Panc1 (cell line): ENCODE measurements around the gene PDE9A. TPM values are rescaled to one million over a fixed set of nuclear protein-coding genes. Genes with fewer than 3 reads are reported as not detected.

Source experiments
- ATAC-seq: fragments of 200-7000 bp; cut with Tn5 transposase; 2 replicates; pipeline ENCODE4 v1.9.1; 2020; ENCODE audit warnings: mild to moderate bottlenecking, moderate library complexity
- BruUV-seq: library from RNA; stranded (reverse); fragments of 400-500 nt; replicated peaks from 2 replicates; lab custom pipeline; 2021; lab: Mats Ljungman, UMichigan
- CTCF ChIA-PET: fragments of 300-600 bp; sonication (Branson Sonifier 250); formaldehyde crosslinking; loops from one replicate; lab custom pipeline; 2022; ENCODE audit warnings: antibody characterized with exemption; lab: Charles Lee
- POLR2A ChIA-PET: fragments of 300-600 bp; sonication (Branson Sonifier 250); formaldehyde crosslinking; loops from one replicate; lab custom pipeline; 2022; ENCODE audit warnings: antibody characterized with exemption; lab: Charles Lee
- DNase-seq: peaks from one replicate; pipeline ENCODE4 v3.0.0-alpha.2; 2010; ENCODE audit warnings: low read depth, low spot score
- H3K27ac ChIP-seq: 2 replicates; pipeline ENCODE4 v1.5.1; 2011; ENCODE audit warnings: mild to moderate bottlenecking, low read length, inconsistent platforms
- H3K27me3 ChIP-seq: fragments of 200-500 bp; sonication (Bioruptor generic); 2 replicates; pipeline ENCODE4 v1.6.0; 2014; ENCODE audit warnings: low read length, inconsistent platforms; ENCODE audit not compliant: control insufficient read depth, insufficient read depth
- H3K36me3 ChIP-seq: fragments of 200-500 bp; sonication (Bioruptor generic); 2 replicates; pipeline ENCODE4 v1.5.1; 2014; ENCODE audit warnings: inconsistent platforms, mild to moderate bottlenecking, low read length, moderate library complexity; ENCODE audit not compliant: control insufficient read depth, insufficient read depth
- H3K4me1 ChIP-seq: 2 replicates; pipeline ENCODE4 v1.5.1; 2011; ENCODE audit warnings: inconsistent platforms, mild to moderate bottlenecking, low read length, moderate library complexity; ENCODE audit not compliant: control insufficient read depth, insufficient read depth
- H3K4me3 ChIP-seq, 2 experiments: 2 replicates each; pipeline ENCODE4 v1.5.1; 2011 to 2012; ENCODE audit warnings: low read depth in 2 of 2, low read length in 2 of 2, mild to moderate bottlenecking in 2 of 2, inconsistent platforms in 1 of 2, moderate library complexity in 1 of 2
- H3K9me3 ChIP-seq: fragments of 200-500 bp; sonication (Bioruptor generic); 2 replicates; pipeline ENCODE4 v1.5.1; 2014; ENCODE audit warnings: low read depth, mild to moderate bottlenecking, inconsistent platforms, low read length, moderate library complexity; ENCODE audit not compliant: control insufficient read depth, insufficient read depth
- CTCF ChIP-seq: fragments of 450-650 bp; IDR thresholded peaks from 2 replicates; pipeline ENCODE4 v1.5.1; 2017; ENCODE audit warnings: mild to moderate bottlenecking
- POLR2AphosphoS5 ChIP-seq: IDR thresholded peaks from 2 replicates; pipeline ENCODE4 v1.6.1; 2012; ENCODE audit warnings: mild to moderate bottlenecking, low read depth, low read length, moderate library complexity
- REST ChIP-seq, 2 experiments: IDR thresholded peaks; 2 replicates each; pipeline ENCODE4 v1.6.1; 2011 to 2012; ENCODE audit warnings: low read depth in 2 of 2, control low read depth in 1 of 2, low read length in 1 of 2, mild to moderate bottlenecking in 1 of 2, moderate library complexity in 1 of 2; ENCODE audit not compliant: insufficient read depth in 1 of 2
- SIN3A ChIP-seq: IDR thresholded peaks from 2 replicates; pipeline ENCODE4 v1.6.1; 2012; ENCODE audit warnings: low read depth, mild to moderate bottlenecking, low read length, moderate library complexity, borderline replicate concordance; ENCODE audit not compliant: insufficient read depth
- TCF7L2 ChIP-seq: IDR thresholded peaks from 2 replicates; pipeline ENCODE4 v1.6.1; 2011; ENCODE audit warnings: mild to moderate bottlenecking, low read depth, low read length, inconsistent platforms
- in situ Hi-C: cut with HindIII; loops from 2 replicates; pipeline ENCODE4 v1.10.0; 2016; ENCODE audit warnings: low sequenced_read_pairs, low pct_unique_long_range_greater_than_20kb
- intact Hi-C: fragments of 100-400 bp; cut with micrococcal nuclease; formaldehyde crosslinking; loops from one replicate; pipeline ENCODE4 v1.10.0; 2022; ENCODE audit not compliant: unreplicated experiment
- total RNA-seq: library from RNA; stranded (reverse); gene quantifications from one replicate; pipeline ENCODE4 v1.2.1, GENCODE V29; 2021; ENCODE audit not compliant: unreplicated experiment

Gene PDE9A
- total RNA-seq, 1 experiment from 2014 or later, result 0.72 TPM

GRCh38 chr21:42637267-42638041 lies 16.0 kb upstream of the PDE9A start:
- in situ Hi-C loops, result no loop called here
- intact Hi-C loops, result no loop called here
- CTCF ChIA-PET, result no interaction called here
- POLR2A ChIA-PET, result interaction anchor here (0.7 kb wide), 1 partner anchor 555 kb away, joined by 3 read pairs; no protein-coding TSS in a partner anchor
- TF ChIP-seq SIN3A, result no peak
- TF ChIP-seq CTCF, result no peak
- Histone ChIP-seq H3K27ac (no peak overlapping the region), H3K27me3 (no peaks in the 10 kb centered on the region), H3K36me3 (no peaks in the 10 kb centered on the region), H3K4me1 (no peaks in the 10 kb centered on the region), H3K4me3 (no peak overlapping the region), H3K9me3 (no peaks in the 10 kb centered on the region)
- ATAC-seq (no peak), DNase-seq (no peak)
- no TSS peak for BruUV-seq

- intact Hi-C loops, result no loop called here
- POLR2A ChIA-PET, result interaction anchor here (0.7 kb wide), 1 partner anchor 556 kb away, joined by 3 read pairs; no protein-coding TSS in a partner anchor
- no TSS peak for BruUV-seq
Measured at GRCh38 chr21:42638266-42638863, 15.1 kb upstream of the PDE9A start.

More at GRCh38 chr21:42638266-42638863, 15.1 kb upstream of the PDE9A start:
- ATAC-seq (no peak), DNase-seq (no peak)
- Histone ChIP-seq H3K4me1 (no peaks in the 10 kb centered on the region), H3K36me3 (no peaks in the 10 kb centered on the region), H3K9me3 (no peaks in the 10 kb centered on the region), H3K27me3 (no peaks in the 10 kb centered on the region), H3K4me3 (no peak overlapping the region), H3K27ac (no peak overlapping the region)
- CTCF ChIA-PET, result no interaction called here
- in situ Hi-C loops, result no loop called here
- TF ChIP-seq POLR2AphosphoS5, result no peak
- TF ChIP-seq REST (IDR thresholded peaks at IDR 0.05; ENCODE audit: insufficient read depth in 1 of 2, low read depth in 2 of 2, low read length in 1 of 2), result no peak
- no peak for TF ChIP-seq SIN3A
- no peak for TF ChIP-seq CTCF
- TF ChIP-seq TCF7L2, result no peak
